Naive B cell (primary cell): Measurements from ENCODE around the gene FARP1. TPM values are rescaled to one million over a fixed set of nuclear protein-coding genes. Genes with fewer than 3 reads are reported as not detected.
A peak's percentile ranks its signal among the peaks of the same experiment; 100 is the strongest.

Experiments used
- ATAC-seq, 2 donors: fragments of 150-1000 bp; cut with Tn5 transposase; 2 replicates each; pipeline ENCODE4 v1.10.0; 2021; ENCODE audit warnings: low read depth in 2 of 2, mild to moderate bottlenecking in 2 of 2, moderate library complexity in 2 of 2
- DNase-seq: peaks from one replicate; pipeline ENCODE4 v3.0.0; 2022
- H3K27ac Mint-ChIP-seq, 6 donors: one replicate each; pipeline ENCODE4 v1.8.0; 2020 to 2022; ENCODE audit warnings: mild to moderate bottlenecking in 6 of 6, mixed read lengths in 6 of 6, moderate library complexity in 5 of 6, inconsistent platforms in 2 of 6
- H3K27me3 Mint-ChIP-seq, 3 donors: one replicate each; pipeline ENCODE4 v1.8.0; 2021 to 2022; ENCODE audit warnings: mixed read lengths in 3 of 3, mild to moderate bottlenecking in 1 of 3
- H3K36me3 Mint-ChIP-seq, 2 donors: one replicate each; pipeline ENCODE4 v1.8.0; 2020 to 2022; ENCODE audit warnings: mixed read lengths in 2 of 2, inconsistent platforms in 1 of 2, mild to moderate bottlenecking in 1 of 2
- H3K4me1 Mint-ChIP-seq, 3 donors: one replicate each; pipeline ENCODE4 v1.8.0; 2020 to 2022; ENCODE audit warnings: mixed read lengths in 3 of 3, inconsistent platforms in 1 of 3, mild to moderate bottlenecking in 1 of 3, moderate library complexity in 1 of 3
- H3K4me3 Mint-ChIP-seq, 8 donors: one replicate each; pipeline ENCODE4 v1.8.0; 2020 to 2022; ENCODE audit warnings: mild to moderate bottlenecking in 8 of 8, mixed read lengths in 8 of 8, moderate library complexity in 8 of 8, inconsistent platforms in 2 of 8
- H3K9me3 Mint-ChIP-seq, 7 donors: one replicate each; pipeline ENCODE4 v1.8.0; 2020 to 2022; ENCODE audit warnings: mixed read lengths in 7 of 7, mild to moderate bottlenecking in 5 of 7, inconsistent platforms in 2 of 7, moderate library complexity in 1 of 7
- polyA plus RNA-seq, 6 donors: library from polyadenylated mRNA; unstranded; fragments of 300-500 nt; fragmentation: Illumina TruSeq; gene quantifications; one replicate each; pipeline ENCODE4 v1.2.3, GENCODE V29; 2021; ENCODE audit warnings: low read depth in 6 of 6

Gene FARP1
- polyA plus RNA-seq, 6 donors from 2014 or later = 0.44 to 1.2 (median 0.86) TPM; not detected in 1

DNA sequence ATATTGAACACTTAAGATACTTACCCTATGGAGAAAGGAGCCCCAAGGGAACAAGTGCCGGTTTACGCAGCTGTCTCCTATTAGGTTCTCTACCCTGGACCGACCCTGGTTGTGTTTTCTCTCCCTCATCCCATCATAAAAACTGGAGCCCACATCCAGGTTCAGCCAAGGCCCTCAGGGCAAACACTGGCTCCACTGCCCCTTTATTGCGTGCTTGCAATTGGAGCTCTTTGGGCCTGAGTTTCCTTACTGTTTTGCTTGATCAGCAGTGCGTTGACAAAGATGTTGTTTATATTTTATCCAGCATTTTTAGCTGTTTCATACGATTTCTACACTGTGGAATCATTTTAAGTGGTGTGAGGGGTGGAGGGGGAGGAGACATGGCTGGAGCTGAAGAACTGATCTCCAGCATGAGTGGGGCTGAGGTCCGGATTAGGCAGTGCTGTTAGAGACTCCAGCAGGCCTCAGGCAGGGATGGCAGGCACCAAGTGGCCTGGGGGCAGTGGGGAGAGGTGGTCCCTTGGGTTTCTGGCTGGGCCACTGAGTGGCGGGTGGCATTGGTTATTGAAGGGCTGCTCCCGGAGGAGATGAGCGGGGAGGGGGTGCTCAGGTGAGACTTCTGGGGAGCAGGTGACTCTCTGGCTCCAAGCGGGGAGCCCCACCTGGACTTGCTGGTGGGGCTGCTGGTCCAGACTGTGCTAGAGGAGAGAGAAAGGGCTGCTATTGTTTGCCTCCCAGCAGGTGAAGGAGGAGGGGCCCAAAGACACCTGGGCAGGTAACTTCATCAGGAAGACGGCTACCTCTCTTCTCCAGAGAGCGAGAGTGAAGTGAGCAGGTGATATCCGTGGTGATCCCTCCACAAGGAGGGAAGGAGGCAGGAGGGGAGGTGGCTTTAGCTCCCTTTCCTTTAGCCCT, 96.5 kb downstream of the FARP1 start:
- ATAC-seq (no peak), DNase-seq (no peak)
- Mint-ChIP-seq H3K36me3 (no peaks in the 10 kb centered on the region), H3K4me1 (peaks cover 0 to 2% (median 0%) of the 10 kb centered on the region in 3 donors), H3K4me3 (no peak overlapping the region), H3K9me3 (peaks cover 0 to 2% (median 0%) of the 10 kb centered on the region in 7 donors), H3K27me3 (peaks cover 0 to 7% (median 0%) of the 10 kb centered on the region in 3 donors), H3K27ac (peak overlapping the region in 1 of 6 donors; percentile 8)

DNA sequence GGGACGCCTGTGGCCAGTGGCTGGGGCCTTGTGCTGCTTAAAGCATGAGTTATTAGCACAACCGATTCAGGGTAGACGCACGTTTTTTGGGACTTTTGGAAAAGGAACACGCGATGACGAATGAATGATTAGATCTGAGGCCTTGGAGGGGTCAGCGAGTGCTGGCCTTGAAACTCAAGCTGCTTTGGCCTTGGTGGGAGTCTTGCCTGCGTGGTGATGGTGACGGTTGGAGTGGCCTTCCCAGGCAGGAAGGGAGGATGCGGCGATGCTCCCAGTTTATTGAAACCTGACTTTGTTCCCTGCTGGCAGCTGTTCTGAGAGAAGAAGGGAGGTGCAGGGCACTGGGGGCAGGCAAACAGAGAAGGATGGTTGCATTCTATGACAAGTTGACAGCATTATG, 97.2 kb downstream of the FARP1 start:
- peaks cover 0 to 5% (median 0%) of the 10 kb centered on the region in 3 donors for H3K27me3 Mint-ChIP-seq
- no peak for ATAC-seq
- peak overlapping the region in 1 of 6 donors; percentile 39 for H3K27ac Mint-ChIP-seq
- H3K4me3 Mint-ChIP-seq = no peak overlapping the region
- H3K4me1 Mint-ChIP-seq = peaks cover 0 to 2% (median 0%) of the 10 kb centered on the region in 3 donors
- peaks cover 0 to 2% (median 0%) of the 10 kb centered on the region in 7 donors for H3K9me3 Mint-ChIP-seq
- DNase-seq = no peak
- H3K36me3 Mint-ChIP-seq = no peaks in the 10 kb centered on the region

DNA sequence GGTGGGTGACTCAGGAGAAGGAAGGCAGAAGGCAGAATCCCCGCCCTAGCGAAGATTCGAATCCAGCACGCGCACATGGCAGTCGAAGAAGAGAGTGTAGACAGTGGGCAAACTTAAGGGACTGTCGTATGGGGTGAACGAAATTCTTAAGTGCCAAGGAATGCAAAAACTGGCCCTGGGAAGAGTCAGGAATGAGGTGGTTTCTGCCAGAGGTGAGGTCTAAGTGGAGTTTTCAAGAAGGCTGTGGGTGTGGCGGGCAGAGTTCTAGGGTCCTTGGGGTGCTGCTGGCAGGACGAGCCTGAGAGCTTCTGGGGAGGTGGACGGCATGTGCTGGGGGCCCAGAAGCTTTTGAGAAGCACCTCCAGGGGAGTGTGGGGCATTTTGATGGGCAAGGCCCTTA, 98.1 kb downstream of the FARP1 start:
- peaks cover 0 to 2% (median 0%) of the 10 kb centered on the region in 7 donors for H3K9me3 Mint-ChIP-seq
- H3K27ac Mint-ChIP-seq = no peak overlapping the region
- H3K4me3 Mint-ChIP-seq = no peak overlapping the region
- peaks cover 0 to 4% (median 0%) of the 10 kb centered on the region in 3 donors for H3K27me3 Mint-ChIP-seq
- ATAC-seq (no peak), DNase-seq (no peak)
- H3K36me3 Mint-ChIP-seq = no peaks in the 10 kb centered on the region
- H3K4me1 Mint-ChIP-seq = peaks cover 0 to 2% (median 0%) of the 10 kb centered on the region in 3 donors

DNA sequence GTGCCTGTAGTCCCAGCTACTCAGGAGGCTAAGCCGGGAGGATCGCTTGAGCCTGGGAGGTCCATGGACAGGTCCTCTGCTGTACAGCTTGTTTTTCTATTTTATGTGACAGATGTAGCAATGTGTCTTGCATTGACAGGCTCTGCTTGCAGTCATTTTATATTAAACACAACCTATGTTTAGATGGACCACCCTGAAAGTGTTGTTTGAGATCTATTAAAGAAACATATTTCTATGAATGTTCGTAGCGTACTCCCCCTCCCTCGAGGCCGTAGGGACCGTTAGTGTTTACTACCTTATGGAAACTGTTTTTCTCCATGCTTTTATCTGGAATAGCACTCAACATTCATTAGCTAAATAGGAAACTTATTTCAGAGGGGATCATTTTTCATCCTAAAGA, 99.1 kb downstream of the FARP1 start:
- Mint-ChIP-seq H3K4me3 (no peak overlapping the region), H3K27ac (no peak overlapping the region), H3K4me1 (peaks cover 0 to 2% (median 0%) of the 10 kb centered on the region in 3 donors), H3K36me3 (no peaks in the 10 kb centered on the region), H3K9me3 (peaks cover 0 to 2% (median 0%) of the 10 kb centered on the region in 7 donors), H3K27me3 (peaks cover 0 to 4% (median 4%) of the 10 kb centered on the region in 3 donors)
- DNase-seq (no peak), ATAC-seq (no peak)

DNA sequence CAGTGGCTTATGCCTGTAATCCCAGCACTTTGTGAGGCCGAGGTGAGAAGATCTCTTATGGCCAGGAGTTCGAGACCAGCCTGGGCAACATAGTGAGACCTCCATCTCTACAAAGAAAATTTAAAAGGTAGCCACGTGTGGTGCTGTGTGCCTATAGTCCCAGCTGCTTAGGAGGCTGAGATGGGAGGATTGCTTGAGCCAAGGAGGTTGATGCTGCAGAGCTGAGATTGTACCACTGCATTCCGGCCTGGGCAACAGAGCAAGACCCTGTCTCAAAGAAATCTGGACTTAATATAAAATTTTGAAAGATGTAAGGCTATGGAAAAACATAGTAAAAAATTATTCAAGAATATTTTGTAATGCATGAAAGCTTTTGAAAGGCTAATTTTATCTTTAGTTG, 99.5 kb downstream of the FARP1 start:
- H3K36me3 Mint-ChIP-seq = no peaks in the 10 kb centered on the region
- peaks cover 0 to 8% (median 4%) of the 10 kb centered on the region in 3 donors for H3K27me3 Mint-ChIP-seq
- DNase-seq (no peak), ATAC-seq (no peak)
- no peak overlapping the region for H3K4me3 Mint-ChIP-seq
- peaks cover 0 to 2% (median 0%) of the 10 kb centered on the region in 3 donors for H3K4me1 Mint-ChIP-seq
- no peaks in the 10 kb centered on the region for H3K9me3 Mint-ChIP-seq
- no peak overlapping the region for H3K27ac Mint-ChIP-seq

DNA sequence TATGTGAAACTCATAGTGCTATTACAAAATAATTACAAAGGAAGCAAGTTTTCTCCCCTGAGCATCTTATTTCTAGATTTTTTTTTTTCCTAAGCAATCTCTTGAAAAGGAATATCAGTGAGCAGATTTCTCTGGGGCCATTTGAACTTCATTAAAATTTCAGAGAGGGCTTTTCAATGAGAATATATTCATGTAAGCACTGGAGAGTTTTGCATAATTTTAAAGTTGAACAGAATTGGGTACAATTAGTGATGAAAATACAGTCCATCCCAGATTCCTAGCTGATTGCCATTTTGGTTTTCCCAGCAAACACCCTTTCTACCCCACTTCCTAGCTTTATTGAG, 101.0 kb downstream of the FARP1 start:
- peaks cover 0 to 20% (median 8%) of the 10 kb centered on the region in 3 donors for H3K27me3 Mint-ChIP-seq
- H3K9me3 Mint-ChIP-seq = no peaks in the 10 kb centered on the region
- no peaks in the 10 kb centered on the region for H3K36me3 Mint-ChIP-seq
- no peak overlapping the region for H3K4me3 Mint-ChIP-seq
- no peak overlapping the region for H3K27ac Mint-ChIP-seq
- H3K4me1 Mint-ChIP-seq = peaks cover 0 to 2% (median 0%) of the 10 kb centered on the region in 3 donors
- ATAC-seq (no peak), DNase-seq (no peak)

DNA sequence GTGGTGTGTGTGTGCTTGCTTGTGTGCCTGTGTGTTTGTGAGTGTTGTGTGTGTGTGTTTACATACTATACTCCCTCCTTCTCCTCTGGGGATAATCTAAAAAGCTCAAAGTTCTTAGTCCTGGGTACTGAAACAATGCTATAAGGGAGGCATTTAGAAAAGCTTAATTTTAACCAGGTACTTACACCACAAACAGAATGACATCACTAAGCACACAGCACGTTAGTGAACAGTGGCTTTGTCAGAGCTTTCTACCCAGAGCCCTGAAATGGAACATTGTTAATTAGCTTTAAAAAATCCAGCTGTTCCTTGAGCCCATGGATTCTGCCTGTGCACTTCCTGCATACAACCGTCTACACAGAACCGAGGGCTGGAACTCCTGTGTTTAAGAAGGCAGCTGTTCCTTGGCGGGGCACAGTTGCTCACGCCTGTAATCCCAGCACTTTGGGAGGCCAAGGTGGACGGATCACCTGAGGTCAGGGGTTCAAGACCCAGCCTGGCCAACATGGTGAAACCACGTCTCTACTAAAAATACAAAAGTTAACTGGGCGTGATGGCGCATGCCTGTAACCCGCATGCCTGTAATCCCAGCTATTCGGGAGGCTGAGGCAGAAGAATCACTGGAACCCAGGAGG, 103.8 kb downstream of the FARP1 start:
- Mint-ChIP-seq H3K4me3 (no peak overlapping the region), H3K9me3 (no peaks in the 10 kb centered on the region), H3K4me1 (no peaks in the 10 kb centered on the region), H3K27me3 (peaks cover 0 to 20% (median 8%) of the 10 kb centered on the region in 3 donors), H3K27ac (no peak overlapping the region), H3K36me3 (no peaks in the 10 kb centered on the region)
- no peak for ATAC-seq
- no peak for DNase-seq

DNA sequence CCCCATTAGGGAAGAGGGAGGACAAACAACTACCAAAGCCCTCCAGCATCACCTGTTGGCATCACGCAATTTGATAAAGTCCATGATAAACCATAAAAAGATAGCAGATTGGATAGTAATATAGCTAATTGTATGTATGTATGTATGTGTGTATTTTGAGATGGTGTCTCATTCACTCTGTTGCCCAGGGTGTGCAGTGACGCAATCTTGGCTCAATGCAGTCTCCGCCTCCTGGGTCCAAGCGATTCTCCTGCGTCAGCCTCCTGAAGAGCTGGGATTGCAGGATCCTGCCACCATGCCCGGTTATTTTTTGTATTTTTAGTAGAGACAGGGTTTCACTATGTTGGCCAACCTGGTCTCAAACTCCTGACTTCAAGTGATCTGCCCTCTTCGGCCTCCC, 108.8 kb downstream of the FARP1 start:
- H3K4me1 Mint-ChIP-seq = no peaks in the 10 kb centered on the region
- ATAC-seq = no peak
- DNase-seq = no peak
- H3K4me3 Mint-ChIP-seq = no peak overlapping the region
- peaks cover 0 to 3% (median 0%) of the 10 kb centered on the region in 7 donors for H3K9me3 Mint-ChIP-seq
- H3K27me3 Mint-ChIP-seq = peaks cover 0 to 22% (median 4%) of the 10 kb centered on the region in 3 donors
- H3K36me3 Mint-ChIP-seq = no peaks in the 10 kb centered on the region
- H3K27ac Mint-ChIP-seq = no peak overlapping the region

DNA sequence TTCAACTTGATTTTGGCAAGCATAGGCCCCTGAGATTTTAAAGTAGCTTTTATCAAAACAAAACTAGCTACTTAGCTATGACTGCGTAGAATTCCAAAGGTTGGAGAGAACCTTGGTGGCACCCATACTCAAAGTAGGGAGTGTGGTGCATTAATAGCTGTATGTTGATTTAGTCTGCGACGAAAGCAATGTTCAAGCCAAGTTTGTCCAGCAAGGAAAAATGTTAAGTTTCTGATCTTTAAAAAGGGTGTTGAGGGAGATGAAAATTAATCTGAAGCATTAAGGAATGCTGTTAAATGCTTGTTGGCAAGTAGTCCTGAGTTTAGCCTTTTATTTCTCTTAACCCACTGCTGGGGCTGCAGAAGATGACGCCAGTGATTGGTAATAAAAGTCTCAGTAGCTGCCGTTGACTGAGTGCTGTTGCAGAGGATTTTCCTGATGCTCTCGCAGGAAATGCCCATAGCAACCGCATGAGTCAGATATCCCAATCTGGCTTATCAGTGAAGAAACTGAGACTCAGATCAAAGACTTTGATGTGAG, 110.1 kb downstream of the FARP1 start:
- DNase-seq (no peak), ATAC-seq (no peak)
- Mint-ChIP-seq H3K4me1 (no peaks in the 10 kb centered on the region), H3K27ac (peak overlapping the region in 1 of 6 donors; percentile 18), H3K4me3 (no peak overlapping the region), H3K9me3 (peaks cover 0 to 5% (median 0%) of the 10 kb centered on the region in 7 donors), H3K27me3 (peaks cover 0 to 15% (median 3%) of the 10 kb centered on the region in 3 donors), H3K36me3 (no peaks in the 10 kb centered on the region)

DNA sequence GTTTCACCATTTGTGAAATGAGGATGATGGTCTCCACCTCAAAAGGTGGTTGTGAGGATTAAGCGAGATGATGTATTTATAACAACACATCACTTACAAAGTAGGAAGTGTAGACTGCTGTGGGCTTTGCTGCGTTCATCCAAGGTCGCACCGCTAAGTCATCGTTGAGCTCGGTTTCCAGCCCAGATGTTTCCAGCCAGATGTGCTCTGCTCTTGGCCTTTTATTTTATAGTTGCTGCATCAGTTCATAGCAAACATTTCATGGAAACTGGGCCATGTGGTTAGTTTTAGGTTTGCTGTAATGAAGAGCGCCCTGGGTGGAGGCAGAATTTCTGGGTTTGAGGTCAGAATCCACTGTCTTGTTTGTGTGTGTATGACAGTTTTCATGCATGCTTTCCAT, 110.6 kb downstream of the FARP1 start:
- peaks cover 0 to 10% (median 0%) of the 10 kb centered on the region in 3 donors for H3K27me3 Mint-ChIP-seq
- ATAC-seq = no peak
- no peaks in the 10 kb centered on the region for H3K36me3 Mint-ChIP-seq
- H3K4me3 Mint-ChIP-seq = no peak overlapping the region
- no peak overlapping the region for H3K27ac Mint-ChIP-seq
- DNase-seq = no peak
- H3K9me3 Mint-ChIP-seq = peaks cover 0 to 5% (median 0%) of the 10 kb centered on the region in 7 donors
- H3K4me1 Mint-ChIP-seq = no peaks in the 10 kb centered on the region

DNA sequence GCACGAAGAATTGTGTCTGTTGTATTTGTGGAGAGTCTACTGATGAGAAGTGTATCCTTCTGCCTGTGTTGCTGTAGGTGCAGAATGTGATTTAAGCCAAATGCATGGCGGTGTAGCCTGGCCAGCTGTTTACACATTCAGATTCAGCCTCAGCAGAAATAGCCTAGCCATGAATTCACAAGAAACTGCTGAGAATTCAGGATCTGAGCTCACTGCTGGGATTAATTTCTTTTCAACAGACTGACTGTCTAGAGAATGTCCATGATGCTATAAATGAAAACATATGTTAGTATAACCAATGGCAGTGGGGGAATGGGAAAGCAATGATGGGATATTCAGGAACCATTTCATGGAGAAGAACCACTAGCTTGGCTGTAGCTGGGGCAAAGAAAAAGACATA, 111.6 kb downstream of the FARP1 start:
- Mint-ChIP-seq H3K27me3 (peaks cover 0 to 6% (median 0%) of the 10 kb centered on the region in 3 donors), H3K4me3 (no peak overlapping the region), H3K4me1 (no peaks in the 10 kb centered on the region), H3K9me3 (peaks cover 0 to 5% (median 0%) of the 10 kb centered on the region in 7 donors), H3K27ac (no peak overlapping the region), H3K36me3 (no peaks in the 10 kb centered on the region)
- ATAC-seq (no peak), DNase-seq (no peak)

DNA sequence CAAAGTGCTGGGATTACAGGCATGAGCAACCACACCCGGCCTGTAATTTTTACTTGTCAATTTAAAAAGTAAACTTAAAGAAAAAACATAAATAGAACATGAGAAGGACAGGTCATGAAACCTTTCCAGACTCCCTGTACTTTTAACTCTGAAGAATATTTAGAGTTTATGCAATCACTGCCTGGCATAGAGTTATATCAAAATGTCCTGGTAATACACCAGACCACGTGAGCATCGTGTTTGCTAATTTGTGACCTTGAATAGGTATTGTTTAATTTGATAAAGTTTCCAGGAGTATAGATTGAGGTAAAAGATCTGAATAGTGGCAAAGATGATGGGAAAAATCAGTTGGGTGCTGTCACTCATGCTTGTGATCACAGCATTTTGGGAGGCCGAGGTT, 115.3 kb downstream of the FARP1 start:
- peak overlapping the region in 1 of 6 donors; percentile 15 for H3K27ac Mint-ChIP-seq
- DNase-seq = no peak
- H3K9me3 Mint-ChIP-seq = peaks cover 0 to 5% (median 0%) of the 10 kb centered on the region in 7 donors
- no peaks in the 10 kb centered on the region for H3K4me1 Mint-ChIP-seq
- no peaks in the 10 kb centered on the region for H3K36me3 Mint-ChIP-seq
- ATAC-seq = no peak
- H3K4me3 Mint-ChIP-seq = no peak overlapping the region
- H3K27me3 Mint-ChIP-seq = peaks cover 0 to 6% (median 0%) of the 10 kb centered on the region in 3 donors

DNA sequence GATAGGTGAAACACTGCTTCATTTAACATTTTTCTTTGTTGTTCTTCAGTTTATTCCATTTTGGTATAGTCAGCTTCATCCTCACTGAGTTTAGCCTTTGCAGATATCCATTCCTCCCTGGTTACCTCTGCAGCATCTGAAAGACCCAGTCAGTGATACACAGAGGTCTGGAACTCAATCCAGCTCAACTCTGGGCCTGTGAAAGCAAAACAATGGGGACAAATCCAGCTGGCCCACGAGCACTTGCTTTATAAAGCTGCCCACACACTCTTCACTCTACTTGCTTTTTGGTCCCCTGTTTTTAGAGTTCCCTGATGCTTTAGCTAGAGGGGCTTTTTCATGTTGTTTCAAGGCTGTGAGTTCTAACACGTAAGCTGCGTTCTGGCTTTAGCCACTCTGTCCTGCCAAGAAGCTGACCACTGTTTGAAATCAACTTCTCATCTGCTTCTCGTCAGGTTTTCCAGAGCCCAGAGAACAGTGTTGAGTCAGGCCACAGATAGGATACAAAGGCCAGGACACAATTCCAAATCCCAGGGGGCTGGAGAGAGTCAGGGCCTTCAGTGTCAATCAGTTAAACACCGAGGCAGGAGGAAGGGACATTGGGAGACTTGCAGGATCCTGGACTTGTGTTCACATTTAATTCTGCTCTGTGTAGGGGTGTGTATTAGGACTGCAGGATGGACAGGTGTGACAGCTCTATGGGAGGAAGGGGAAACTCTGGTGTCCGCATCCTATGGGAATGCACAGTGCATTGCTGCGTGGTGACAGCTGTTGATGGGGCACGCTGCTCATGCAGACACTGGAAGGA, 117.7 kb downstream of the FARP1 start:
- Mint-ChIP-seq H3K27me3 (peaks cover 0 to 6% (median 4%) of the 10 kb centered on the region in 3 donors), H3K9me3 (peaks cover 0 to 2% (median 0%) of the 10 kb centered on the region in 7 donors), H3K27ac (no peak overlapping the region), H3K4me1 (no peaks in the 10 kb centered on the region), H3K36me3 (no peaks in the 10 kb centered on the region), H3K4me3 (no peak overlapping the region)
- DNase-seq (no peak), ATAC-seq (no peak)
